ENCODE data around the gene GCKR. TPM values are rescaled to one million over a fixed set of nuclear protein-coding genes. Genes with fewer than 3 reads are reported as not detected.

GCKR gene
- total and polyA plus RNA-seq, 2 experiments from 2014 or later = not detected

DNA sequence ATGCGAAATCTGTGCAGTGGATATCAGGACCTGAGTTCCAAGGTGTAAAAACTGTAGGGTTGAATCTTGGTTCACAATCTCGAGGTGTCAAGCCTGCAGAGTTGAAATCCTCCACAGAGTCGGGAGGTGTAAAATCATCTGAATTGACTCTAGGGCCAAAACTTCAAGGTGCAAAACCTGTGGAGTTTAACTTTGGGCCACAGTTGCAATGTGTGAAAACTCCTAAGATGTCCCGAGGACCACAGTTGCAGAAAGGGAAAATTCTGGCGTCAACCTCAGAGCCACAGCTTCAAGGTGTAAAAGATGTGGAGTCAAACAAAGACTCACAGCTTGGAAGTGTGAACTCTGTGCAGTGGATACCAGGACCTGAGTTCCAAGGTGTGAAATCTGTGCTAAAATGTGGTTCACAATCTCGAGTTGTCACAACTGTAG is 76.4 kb downstream of the GCKR start:
- H3K9me3 ChIP-seq (ENCODE audit: low read depth) = no peaks in the 10 kb centered on the region
- H3K27ac ChIP-seq = no peak overlapping the region
- H3K4me3 ChIP-seq = no peak overlapping the region
- H3K36me3 ChIP-seq = no peaks in the 10 kb centered on the region
- H3K27me3 ChIP-seq = no peaks in the 10 kb centered on the region
- TF ChIP-seq, protein P1, sequence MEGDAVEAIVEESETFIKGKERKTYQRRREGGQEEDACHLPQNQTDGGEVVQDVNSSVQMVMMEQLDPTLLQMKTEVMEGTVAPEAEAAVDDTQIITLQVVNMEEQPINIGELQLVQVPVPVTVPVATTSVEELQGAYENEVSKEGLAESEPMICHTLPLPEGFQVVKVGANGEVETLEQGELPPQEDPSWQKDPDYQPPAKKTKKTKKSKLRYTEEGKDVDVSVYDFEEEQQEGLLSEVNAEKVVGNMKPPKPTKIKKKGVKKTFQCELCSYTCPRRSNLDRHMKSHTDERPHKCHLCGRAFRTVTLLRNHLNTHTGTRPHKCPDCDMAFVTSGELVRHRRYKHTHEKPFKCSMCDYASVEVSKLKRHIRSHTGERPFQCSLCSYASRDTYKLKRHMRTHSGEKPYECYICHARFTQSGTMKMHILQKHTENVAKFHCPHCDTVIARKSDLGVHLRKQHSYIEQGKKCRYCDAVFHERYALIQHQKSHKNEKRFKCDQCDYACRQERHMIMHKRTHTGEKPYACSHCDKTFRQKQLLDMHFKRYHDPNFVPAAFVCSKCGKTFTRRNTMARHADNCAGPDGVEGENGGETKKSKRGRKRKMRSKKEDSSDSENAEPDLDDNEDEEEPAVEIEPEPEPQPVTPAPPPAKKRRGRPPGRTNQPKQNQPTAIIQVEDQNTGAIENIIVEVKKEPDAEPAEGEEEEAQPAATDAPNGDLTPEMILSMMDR (IDR thresholded peaks at IDR 0.05; ENCODE audit: low read depth, low read length) = no peak
- no peaks in the 10 kb centered on the region for H3K4me1 ChIP-seq (ENCODE audit: low read depth)
- no peak for DNase-seq (ENCODE audit: low read depth in 1 of 2, low spot score in 1 of 2)

Other genes starting within 250 kb of the GCKR start
- 75.1 and 84.7 TPM in 2 replicates for gene SLC30A3, start 233.8 kb upstream of the GCKR start, total RNA-seq
- gene SLC30A3, start 233.8 kb upstream of the GCKR start, polyA plus RNA-seq = 111 and 139 TPM in 2 replicates
- gene DNAJC5G, start 221.4 kb upstream of the GCKR start, total RNA-seq = 3.6 and 14.1 TPM in 2 replicates
- 4.4 and 7.5 TPM in 2 replicates for gene DNAJC5G, start 221.4 kb upstream of the GCKR start, polyA plus RNA-seq
- gene TRIM54, start 214.4 kb upstream of the GCKR start, total RNA-seq = 53.1 and 65.9 TPM in 2 replicates
- 41.6 and 46.7 TPM in 2 replicates for gene TRIM54, start 214.4 kb upstream of the GCKR start, polyA plus RNA-seq
- gene UCN, start 188.4 kb upstream of the GCKR start, total RNA-seq = 6.6 and 14.8 TPM in 2 replicates
- 3.2 and 5.8 TPM in 2 replicates for gene UCN, start 188.4 kb upstream of the GCKR start, polyA plus RNA-seq
- 56.3 and 88.7 TPM in 2 replicates for gene MPV17, start 173.7 kb upstream of the GCKR start, total RNA-seq
- 70.8 and 90.5 TPM in 2 replicates for gene MPV17, start 173.7 kb upstream of the GCKR start, polyA plus RNA-seq
- 35.1 and 38.2 TPM in 2 replicates for gene GTF3C2, start 140.1 kb upstream of the GCKR start, total RNA-seq
- 47.7 and 56.8 TPM in 2 replicates for gene GTF3C2, start 140.1 kb upstream of the GCKR start, polyA plus RNA-seq
- 30.5 and 41.5 TPM in 2 replicates for gene EIF2B4, start 126.5 kb upstream of the GCKR start, total RNA-seq
- 93.9 and 94.9 TPM in 2 replicates for gene EIF2B4, start 126.5 kb upstream of the GCKR start, polyA plus RNA-seq
- 91.9 and 141 TPM in 2 replicates for gene SNX17, start 126.2 kb upstream of the GCKR start, total RNA-seq
- 130 and 135 TPM in 2 replicates for gene SNX17, start 126.2 kb upstream of the GCKR start, polyA plus RNA-seq
- 29.7 and 31.7 TPM in 2 replicates for gene ZNF513, start 116.1 kb upstream of the GCKR start, total RNA-seq
- gene ZNF513, start 116.1 kb upstream of the GCKR start, polyA plus RNA-seq = 32.2 and 35.8 TPM in 2 replicates
- 96.2 and 101 TPM in 2 replicates for gene PPM1G, start 87.2 kb upstream of the GCKR start, total RNA-seq
- 84.8 and 93.0 TPM in 2 replicates for gene PPM1G, start 87.2 kb upstream of the GCKR start, polyA plus RNA-seq
- gene NRBP1, start 68.2 kb upstream of the GCKR start, total RNA-seq = 82.1 and 122 TPM in 2 replicates
- gene NRBP1, start 68.2 kb upstream of the GCKR start, polyA plus RNA-seq = 147 and 185 TPM in 2 replicates
- gene KRTCAP3, start 54.5 kb upstream of the GCKR start, total RNA-seq = 1.3 and 2.8 TPM in 2 replicates
- gene KRTCAP3, start 54.5 kb upstream of the GCKR start, polyA plus RNA-seq = 2.0 and 4.9 TPM in 2 replicates
- gene IFT172, start 7.1 kb upstream of the GCKR start, total RNA-seq = 20.7 and 37.6 TPM in 2 replicates
- gene IFT172, start 7.1 kb upstream of the GCKR start, polyA plus RNA-seq = 35.1 and 35.4 TPM in 2 replicates
- 39.4 and 53.4 TPM in 2 replicates for gene FNDC4, start 1.6 kb upstream of the GCKR start, total RNA-seq
- 43.4 and 51.2 TPM in 2 replicates for gene FNDC4, start 1.6 kb upstream of the GCKR start, polyA plus RNA-seq
- 22.0 and 38.6 TPM in 2 replicates for gene ZNF512, start 86.2 kb downstream of the GCKR start, total RNA-seq
- 20.7 and 35.5 TPM in 2 replicates for gene ZNF512, start 86.2 kb downstream of the GCKR start, polyA plus RNA-seq
- 4.2 and 6.1 TPM in 2 replicates for gene CCDC121, start 132.2 kb downstream of the GCKR start, total RNA-seq
- gene CCDC121, start 132.2 kb downstream of the GCKR start, polyA plus RNA-seq = 5.1 and 6.1 TPM in 2 replicates
- 24.1 and 30.0 TPM in 2 replicates for gene GPN1, start 132.2 kb downstream of the GCKR start, total RNA-seq
- 51.6 and 52.5 TPM in 2 replicates for gene GPN1, start 132.2 kb downstream of the GCKR start, polyA plus RNA-seq
- gene SUPT7L, start 166.8 kb downstream of the GCKR start, total RNA-seq = 37.8 and 38.0 TPM in 2 replicates
- 34.3 and 38.3 TPM in 2 replicates for gene SUPT7L, start 166.8 kb downstream of the GCKR start, polyA plus RNA-seq
- gene SLC4A1AP, start 167.1 kb downstream of the GCKR start, total RNA-seq = 30.2 and 34.8 TPM in 2 replicates
- 35.9 and 40.3 TPM in 2 replicates for gene SLC4A1AP, start 167.1 kb downstream of the GCKR start, polyA plus RNA-seq

Data from cardiac muscle cell (in vitro differentiated cells and primary cell).